ENCODE measurements around the gene PIWIL4. TPM values are rescaled to one million over a fixed set of nuclear protein-coding genes. Genes with fewer than 3 reads are reported as not detected.
"Not testable (repeated sequence)": the region's sequence is repeated elsewhere in the genome, so short reads cannot be mapped to it uniquely, and the experiment has no call there.

Gene PIWIL4
- total and polyA plus RNA-seq, 4 donors: 3.4 to 7.8 (median 4.4) TPM

DNA sequence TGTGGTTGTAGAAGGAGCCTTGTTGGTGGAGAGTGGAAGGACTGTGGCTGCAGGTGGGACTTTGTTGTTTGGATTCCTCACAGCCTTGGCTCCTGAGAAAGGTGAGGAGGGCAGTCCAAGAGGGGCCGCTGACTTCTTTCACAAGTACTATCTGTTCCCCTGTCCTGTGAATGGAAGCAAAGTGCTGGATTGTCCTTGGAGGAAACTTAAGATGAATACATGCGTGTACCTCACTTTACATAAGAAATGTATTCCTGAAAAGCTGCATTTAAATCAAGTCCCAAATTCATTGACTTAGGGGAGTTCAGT is 21.1 kb upstream of the PIWIL4 start:
- 100% methylated on average over 1 of the region's 2 CpGs for WGBS (ENCODE audit: insufficient coverage)
- H3K27ac ChIP-seq (ENCODE audit: low read depth, low read length): no peak overlapping the region
- peaks cover 24% of the 10 kb centered on the region for H3K4me1 ChIP-seq (ENCODE audit: control insufficient read depth, insufficient read depth, low read length)
- H3K4me3 ChIP-seq (ENCODE audit: low read depth, low read length): no peak overlapping the region
- no peaks in the 10 kb centered on the region for H3K9me3 ChIP-seq (ENCODE audit: control insufficient read depth, insufficient read depth, low read length)
- H3K27me3 ChIP-seq (ENCODE audit: control insufficient read depth, insufficient read depth, low read length): no peaks in the 10 kb centered on the region
- DNase-seq (ENCODE audit: low read depth in 4 of 6, low spot score in 6 of 6): peak in 1 of 6 donors; percentile 9
- peaks cover 10% of the 10 kb centered on the region for H3K36me3 ChIP-seq (ENCODE audit: control insufficient read depth, insufficient read depth, low read length)

DNA sequence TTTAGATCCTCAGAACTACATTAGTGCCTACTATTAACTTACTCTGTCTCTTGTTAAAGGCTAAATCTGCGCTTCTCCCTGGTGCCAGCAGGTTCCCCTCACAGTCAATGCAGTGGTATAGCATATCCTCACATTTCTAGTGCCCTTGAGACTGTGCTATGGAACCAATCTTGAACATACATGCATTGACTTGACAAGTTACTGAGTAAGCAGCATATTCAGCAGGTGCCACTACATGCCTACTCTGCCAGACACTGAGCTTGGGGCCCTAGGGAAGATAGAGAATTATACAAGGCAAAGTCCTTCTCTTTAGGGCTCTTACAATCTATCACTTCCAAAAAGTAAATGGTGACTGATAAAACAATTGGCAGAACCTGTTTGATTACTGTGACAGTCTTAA is 20.3 kb upstream of the PIWIL4 start:
- Histone ChIP-seq H3K27ac (ENCODE audit: low read depth, low read length) (no peak overlapping the region), H3K27me3 (ENCODE audit: control insufficient read depth, insufficient read depth, low read length) (no peaks in the 10 kb centered on the region), H3K9me3 (ENCODE audit: control insufficient read depth, insufficient read depth, low read length) (no peaks in the 10 kb centered on the region), H3K36me3 (ENCODE audit: control insufficient read depth, insufficient read depth, low read length) (peaks cover 10% of the 10 kb centered on the region), H3K4me3 (ENCODE audit: low read depth, low read length) (no peak overlapping the region), H3K4me1 (ENCODE audit: control insufficient read depth, insufficient read depth, low read length) (peaks cover 24% of the 10 kb centered on the region)
- DNase-seq (ENCODE audit: low read depth in 4 of 6, low spot score in 6 of 6): peak in 1 of 6 donors; percentile 23
- 63% methylated on average over 1 of the region's 1 CpG for WGBS (ENCODE audit: insufficient coverage)

DNA sequence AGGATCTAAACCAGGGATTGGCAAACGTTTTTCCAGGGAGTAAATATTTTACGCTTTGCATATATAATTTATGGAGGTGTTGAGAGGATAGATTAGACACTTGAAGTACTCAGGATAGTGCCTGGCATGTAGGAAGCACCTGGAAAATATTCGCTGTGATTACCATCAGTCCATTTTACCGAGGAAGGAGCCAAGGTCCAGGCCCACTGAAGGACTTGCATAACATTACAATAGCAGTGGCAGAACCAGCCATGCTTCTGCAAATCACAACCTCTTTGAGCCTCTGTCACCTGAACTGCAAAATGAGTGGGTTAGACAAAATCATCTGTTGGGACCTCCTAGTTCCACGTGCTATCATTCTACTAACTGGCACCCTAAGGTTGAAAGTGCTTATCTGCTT is 18.0 kb upstream of the PIWIL4 start:
- Histone ChIP-seq H3K4me1 (ENCODE audit: control insufficient read depth, insufficient read depth, low read length) (peaks cover 19% of the 10 kb centered on the region), H3K4me3 (ENCODE audit: low read depth, low read length) (no peak overlapping the region)
- WGBS (ENCODE audit: insufficient coverage): 67% methylated on average over 1 of the region's 5 CpGs

DNA sequence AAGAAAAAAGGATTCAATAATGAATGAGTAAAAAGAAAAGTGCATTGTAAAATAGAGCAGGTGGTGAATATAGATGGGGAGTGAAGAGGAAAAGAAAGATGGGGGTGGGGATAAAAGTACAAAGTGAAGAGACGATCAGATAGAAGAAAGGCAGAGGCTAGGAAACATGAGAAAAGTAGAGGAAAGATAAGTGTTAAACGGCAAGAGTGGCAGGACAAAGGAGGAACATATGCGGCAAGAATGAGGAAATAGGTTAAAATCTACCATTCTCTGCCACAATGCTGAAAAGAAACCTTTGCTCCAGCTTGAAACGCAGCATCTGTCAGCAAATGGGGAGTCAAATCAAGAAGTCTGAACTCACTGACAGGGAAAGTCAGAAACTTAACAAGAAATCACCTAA is 16.7 kb upstream of the PIWIL4 start:
- WGBS (ENCODE audit: insufficient coverage): 27% methylated on average over 2 of the region's 4 CpGs
- H3K27me3 ChIP-seq (ENCODE audit: control insufficient read depth, insufficient read depth, low read length): no peaks in the 10 kb centered on the region
- no peak for DNase-seq (ENCODE audit: low read depth in 4 of 6, low spot score in 6 of 6)
- peaks cover 9% of the 10 kb centered on the region for H3K4me1 ChIP-seq (ENCODE audit: control insufficient read depth, insufficient read depth, low read length)
- H3K36me3 ChIP-seq (ENCODE audit: control insufficient read depth, insufficient read depth, low read length): peaks cover 2% of the 10 kb centered on the region
- no peaks in the 10 kb centered on the region for H3K9me3 ChIP-seq (ENCODE audit: control insufficient read depth, insufficient read depth, low read length)
- no peak overlapping the region for H3K27ac ChIP-seq (ENCODE audit: low read depth, low read length)
- no peak overlapping the region for H3K4me3 ChIP-seq (ENCODE audit: low read depth, low read length)

More for the DNA sequence above, 18.0 kb upstream of the PIWIL4 start:
- peaks cover 10% of the 10 kb centered on the region for H3K36me3 ChIP-seq (ENCODE audit: control insufficient read depth, insufficient read depth, low read length)
- DNase-seq (ENCODE audit: low read depth in 4 of 6, low spot score in 6 of 6): no peak
- no peaks in the 10 kb centered on the region for H3K27me3 ChIP-seq (ENCODE audit: control insufficient read depth, insufficient read depth, low read length)
- H3K27ac ChIP-seq (ENCODE audit: low read depth, low read length): no peak overlapping the region
- H3K9me3 ChIP-seq (ENCODE audit: control insufficient read depth, insufficient read depth, low read length): no peaks in the 10 kb centered on the region

- no peaks in the 10 kb centered on the region for H3K9me3 ChIP-seq (ENCODE audit: control insufficient read depth, insufficient read depth, low read length)
- WGBS (ENCODE audit: insufficient coverage): 100% methylated on average over 1 of the region's 1 CpG
- no peak overlapping the region for H3K4me3 ChIP-seq (ENCODE audit: low read depth, low read length)
- no peaks in the 10 kb centered on the region for H3K27me3 ChIP-seq (ENCODE audit: control insufficient read depth, insufficient read depth, low read length)
- H3K36me3 ChIP-seq (ENCODE audit: control insufficient read depth, insufficient read depth, low read length): no peaks in the 10 kb centered on the region
- no peak overlapping the region for H3K27ac ChIP-seq (ENCODE audit: low read depth, low read length)
- DNase-seq (ENCODE audit: low read depth in 4 of 6, low spot score in 6 of 6): no peak
- H3K4me1 ChIP-seq (ENCODE audit: control insufficient read depth, insufficient read depth, low read length): no peaks in the 10 kb centered on the region
Observed at GRCh38 chr11:94553938-94554337, 13.2 kb upstream of the PIWIL4 start.

- H3K27ac ChIP-seq (ENCODE audit: low read depth, low read length); H3K4me3 ChIP-seq (ENCODE audit: low read depth, low read length); DNase-seq (ENCODE audit: low read depth in 4 of 6, low spot score in 6 of 6); H3K36me3 ChIP-seq (ENCODE audit: control insufficient read depth, insufficient read depth, low read length); H3K27me3 ChIP-seq (ENCODE audit: control insufficient read depth, insufficient read depth, low read length); H3K4me1 ChIP-seq (ENCODE audit: control insufficient read depth, insufficient read depth, low read length); H3K9me3 ChIP-seq (ENCODE audit: control insufficient read depth, insufficient read depth, low read length): not testable (repeated sequence)
- WGBS (ENCODE audit: insufficient coverage): 100% methylated on average over 4 of the region's 8 CpGs
Observed at GRCh38 chr11:94555752-94556329, 11.3 kb upstream of the PIWIL4 start.

DNA sequence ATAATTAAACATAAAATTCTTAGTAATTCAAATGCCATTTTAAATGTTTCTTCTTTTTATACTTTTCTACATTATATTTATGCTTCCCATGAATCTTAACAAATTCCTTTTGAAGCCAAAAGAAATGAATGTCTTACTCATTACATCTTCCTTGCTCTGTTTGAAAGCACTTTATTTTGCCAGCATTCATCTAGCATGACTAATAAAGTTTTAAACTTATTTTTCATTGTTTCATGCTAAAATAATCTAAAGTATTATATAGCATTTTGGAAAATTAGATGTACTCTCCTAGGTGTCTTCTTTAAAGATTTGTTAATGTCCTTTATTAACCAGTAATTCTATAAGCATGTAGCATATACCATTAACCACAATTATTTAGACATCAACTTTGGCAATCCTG is 9.7 kb upstream of the PIWIL4 start:
- no peak for DNase-seq (ENCODE audit: low read depth in 4 of 6, low spot score in 6 of 6)
- no peaks in the 10 kb centered on the region for H3K4me1 ChIP-seq (ENCODE audit: control insufficient read depth, insufficient read depth, low read length)
- no peaks in the 10 kb centered on the region for H3K36me3 ChIP-seq (ENCODE audit: control insufficient read depth, insufficient read depth, low read length)
- H3K4me3 ChIP-seq (ENCODE audit: low read depth, low read length): no peak overlapping the region
- no peaks in the 10 kb centered on the region for H3K27me3 ChIP-seq (ENCODE audit: control insufficient read depth, insufficient read depth, low read length)
- H3K27ac ChIP-seq (ENCODE audit: low read depth, low read length): no peak overlapping the region
- H3K9me3 ChIP-seq (ENCODE audit: control insufficient read depth, insufficient read depth, low read length): no peaks in the 10 kb centered on the region

DNA sequence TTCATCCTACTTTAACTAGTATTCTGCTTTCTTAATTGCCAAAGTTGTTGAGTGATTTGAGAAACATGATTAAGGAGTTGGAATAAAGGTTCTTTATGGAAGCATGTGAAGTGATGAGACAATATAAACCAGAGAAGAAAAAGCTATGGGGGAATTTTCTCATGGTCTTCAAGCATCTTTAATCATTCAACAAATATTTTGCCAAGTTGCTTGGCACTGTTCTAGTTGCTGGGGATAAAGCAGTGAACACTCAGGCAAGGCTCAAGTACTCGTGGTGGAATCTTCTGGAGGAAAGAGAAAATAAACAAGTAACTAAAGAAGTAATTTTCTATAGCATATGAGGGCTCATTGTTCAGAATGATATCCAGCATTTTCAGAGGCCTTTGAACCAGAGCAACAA is 9.2 kb upstream of the PIWIL4 start:
- Histone ChIP-seq H3K9me3 (ENCODE audit: control insufficient read depth, insufficient read depth, low read length) (no peaks in the 10 kb centered on the region), H3K4me1 (ENCODE audit: control insufficient read depth, insufficient read depth, low read length) (no peaks in the 10 kb centered on the region), H3K27ac (ENCODE audit: low read depth, low read length) (no peak overlapping the region), H3K36me3 (ENCODE audit: control insufficient read depth, insufficient read depth, low read length) (no peaks in the 10 kb centered on the region), H3K4me3 (ENCODE audit: low read depth, low read length) (no peak overlapping the region), H3K27me3 (ENCODE audit: control insufficient read depth, insufficient read depth, low read length) (no peaks in the 10 kb centered on the region)
- DNase-seq (ENCODE audit: low read depth in 4 of 6, low spot score in 6 of 6): no peak
- no CpG with 5 or more reads among the region's 1 CpG for WGBS (ENCODE audit: insufficient coverage)

DNA sequence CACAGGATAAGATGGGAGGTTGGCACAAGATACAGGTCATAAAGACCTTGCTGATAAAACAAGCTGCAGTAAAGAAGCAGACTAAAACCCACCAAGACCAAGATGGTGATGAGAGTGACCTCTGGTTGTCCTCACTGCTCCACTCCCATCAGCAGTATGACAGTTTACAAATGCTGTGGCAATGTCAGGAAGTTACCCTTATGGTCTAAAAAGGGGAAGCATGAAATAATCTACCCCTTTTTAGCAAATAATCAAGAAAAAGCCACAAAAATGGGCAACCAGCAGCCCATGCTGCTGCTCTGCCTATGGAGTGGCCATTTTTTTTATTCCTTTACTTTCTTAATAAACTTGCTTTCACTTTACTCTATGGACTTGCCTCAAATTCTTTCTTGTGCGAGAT is 8.7 kb upstream of the PIWIL4 start:
- Histone ChIP-seq H3K4me1 (ENCODE audit: control insufficient read depth, insufficient read depth, low read length) (no peaks in the 10 kb centered on the region), H3K9me3 (ENCODE audit: control insufficient read depth, insufficient read depth, low read length) (no peaks in the 10 kb centered on the region), H3K4me3 (ENCODE audit: low read depth, low read length) (no peak overlapping the region), H3K27ac (ENCODE audit: low read depth, low read length) (no peak overlapping the region), H3K27me3 (ENCODE audit: control insufficient read depth, insufficient read depth, low read length) (no peaks in the 10 kb centered on the region), H3K36me3 (ENCODE audit: control insufficient read depth, insufficient read depth, low read length) (no peaks in the 10 kb centered on the region)
- WGBS (ENCODE audit: insufficient coverage): no CpG with 5 or more reads among the region's 1 CpG
- no peak for DNase-seq (ENCODE audit: low read depth in 4 of 6, low spot score in 6 of 6)

GRCh38 chr11:94558932-94559331 is 8.2 kb upstream of the PIWIL4 start:
- Histone ChIP-seq H3K9me3 (ENCODE audit: control insufficient read depth, insufficient read depth, low read length) (no peaks in the 10 kb centered on the region), H3K36me3 (ENCODE audit: control insufficient read depth, insufficient read depth, low read length) (no peaks in the 10 kb centered on the region), H3K4me1 (ENCODE audit: control insufficient read depth, insufficient read depth, low read length) (no peaks in the 10 kb centered on the region), H3K27ac (ENCODE audit: low read depth, low read length) (no peak overlapping the region), H3K27me3 (ENCODE audit: control insufficient read depth, insufficient read depth, low read length) (no peaks in the 10 kb centered on the region), H3K4me3 (ENCODE audit: low read depth, low read length) (no peak overlapping the region)
- no CpG with 5 or more reads among the region's 4 CpGs for WGBS (ENCODE audit: insufficient coverage)
- DNase-seq (ENCODE audit: low read depth in 4 of 6, low spot score in 6 of 6): no peak
